LNCaP clone FGC (cell line): ENCODE data around the gene FGF21.
"Not testable (repeated sequence)": the region's sequence is repeated elsewhere in the genome, so short reads cannot be mapped to it uniquely, and the experiment has no call there.

Source experiments
- DNase-seq: peaks from one replicate; pipeline ENCODE4 v3.0.0-alpha.2; 2011; ENCODE audit warnings: low read depth
- H3K4me3 ChIP-seq: 2 replicates; pipeline ENCODE4 v1.5.1; 2011; ENCODE audit warnings: mild to moderate bottlenecking, low read depth, low read length, control low read depth
- TF ChIP-seq, protein P1 (sequence below): IDR thresholded peaks from 2 replicates; pipeline ENCODE4 v1.5.1; 2012; ENCODE audit warnings: mild to moderate bottlenecking; ENCODE audit not compliant: control insufficient read depth, insufficient read depth; ENCODE audit errors: extremely low read depth

The FGF21 gene

DNA sequence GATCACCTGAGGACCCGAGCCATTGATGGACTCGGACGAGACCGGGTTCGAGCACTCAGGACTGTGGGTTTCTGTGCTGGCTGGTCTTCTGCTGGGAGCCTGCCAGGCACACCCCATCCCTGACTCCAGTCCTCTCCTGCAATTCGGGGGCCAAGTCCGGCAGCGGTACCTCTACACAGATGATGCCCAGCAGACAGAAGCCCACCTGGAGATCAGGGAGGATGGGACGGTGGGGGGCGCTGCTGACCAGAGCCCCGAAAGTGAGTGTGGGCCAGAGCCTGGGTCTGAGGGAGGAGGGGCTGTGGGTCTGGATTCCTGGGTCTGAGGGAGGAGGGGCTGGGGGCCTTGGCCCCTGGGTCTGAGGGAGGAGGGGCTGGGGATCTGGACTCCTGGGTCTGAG lies 888 bp downstream of the FGF21 start:
- no peak for DNase-seq
- TF ChIP-seq, protein P1, sequence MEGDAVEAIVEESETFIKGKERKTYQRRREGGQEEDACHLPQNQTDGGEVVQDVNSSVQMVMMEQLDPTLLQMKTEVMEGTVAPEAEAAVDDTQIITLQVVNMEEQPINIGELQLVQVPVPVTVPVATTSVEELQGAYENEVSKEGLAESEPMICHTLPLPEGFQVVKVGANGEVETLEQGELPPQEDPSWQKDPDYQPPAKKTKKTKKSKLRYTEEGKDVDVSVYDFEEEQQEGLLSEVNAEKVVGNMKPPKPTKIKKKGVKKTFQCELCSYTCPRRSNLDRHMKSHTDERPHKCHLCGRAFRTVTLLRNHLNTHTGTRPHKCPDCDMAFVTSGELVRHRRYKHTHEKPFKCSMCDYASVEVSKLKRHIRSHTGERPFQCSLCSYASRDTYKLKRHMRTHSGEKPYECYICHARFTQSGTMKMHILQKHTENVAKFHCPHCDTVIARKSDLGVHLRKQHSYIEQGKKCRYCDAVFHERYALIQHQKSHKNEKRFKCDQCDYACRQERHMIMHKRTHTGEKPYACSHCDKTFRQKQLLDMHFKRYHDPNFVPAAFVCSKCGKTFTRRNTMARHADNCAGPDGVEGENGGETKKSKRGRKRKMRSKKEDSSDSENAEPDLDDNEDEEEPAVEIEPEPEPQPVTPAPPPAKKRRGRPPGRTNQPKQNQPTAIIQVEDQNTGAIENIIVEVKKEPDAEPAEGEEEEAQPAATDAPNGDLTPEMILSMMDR, result no peak
- no peak overlapping the region for H3K4me3 ChIP-seq

- no peak overlapping the region for H3K4me3 ChIP-seq
- DNase-seq, result no peak
Observed at GRCh38 chr19:48756686-48757085, 1.4 kb downstream of the FGF21 start.

DNA sequence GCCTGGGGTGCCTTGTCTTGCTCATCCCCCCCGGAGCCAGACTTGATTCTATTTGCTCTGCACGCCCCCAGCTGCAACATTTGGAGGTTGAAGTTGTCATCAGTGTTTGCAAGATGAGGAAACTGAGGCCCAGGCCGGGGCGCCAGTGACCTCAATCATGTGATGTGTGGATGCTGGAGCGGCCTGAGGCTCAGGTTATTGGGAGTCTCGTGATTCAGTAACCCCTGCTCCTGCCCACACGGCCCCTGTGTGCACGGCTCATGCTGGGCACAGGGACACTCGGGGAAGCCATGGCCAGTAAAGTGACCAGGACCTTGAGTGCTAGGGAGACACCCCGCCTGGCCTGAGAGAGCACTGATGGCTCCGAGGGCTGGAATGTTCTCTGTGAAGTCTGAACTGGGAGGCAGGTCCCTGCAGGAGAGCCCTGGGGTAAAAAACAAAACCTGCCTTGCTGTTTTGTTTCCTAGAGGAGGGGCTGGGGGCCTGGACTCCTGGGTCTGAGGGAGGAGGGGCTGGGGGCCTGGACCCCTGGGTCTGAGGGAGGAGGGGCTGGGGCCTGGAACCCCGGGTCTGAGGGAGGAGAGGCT lies 1.9 kb downstream of the FGF21 start:
- TF ChIP-seq, protein P1, result no peak
- no peak for DNase-seq
- H3K4me3 ChIP-seq, result no peak overlapping the region

More at GRCh38 chr19:48756686-48757085, 1.4 kb downstream of the FGF21 start:
- TF ChIP-seq, protein P1, result no peak

DNA sequence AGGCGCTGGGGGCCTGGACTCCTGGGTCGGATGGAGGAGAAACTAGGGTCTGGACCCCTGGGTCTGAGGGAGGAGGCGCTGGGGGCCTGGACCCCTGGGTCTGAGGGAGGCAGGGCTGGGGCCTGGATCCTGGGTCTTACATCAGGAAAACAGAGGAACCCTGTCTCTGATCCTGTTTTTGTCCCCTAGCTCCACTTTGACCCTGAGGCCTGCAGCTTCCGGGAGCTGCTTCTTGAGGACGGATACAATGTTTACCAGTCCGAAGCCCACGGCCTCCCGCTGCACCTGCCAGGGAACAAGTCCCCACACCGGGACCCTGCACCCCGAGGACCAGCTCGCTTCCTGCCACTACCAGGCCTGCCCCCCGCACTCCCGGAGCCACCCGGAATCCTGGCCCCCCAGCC lies 2.4 kb downstream of the FGF21 start:
- no peak for DNase-seq
- TF ChIP-seq, protein P1, result no peak
- no peak overlapping the region for H3K4me3 ChIP-seq

DNA sequence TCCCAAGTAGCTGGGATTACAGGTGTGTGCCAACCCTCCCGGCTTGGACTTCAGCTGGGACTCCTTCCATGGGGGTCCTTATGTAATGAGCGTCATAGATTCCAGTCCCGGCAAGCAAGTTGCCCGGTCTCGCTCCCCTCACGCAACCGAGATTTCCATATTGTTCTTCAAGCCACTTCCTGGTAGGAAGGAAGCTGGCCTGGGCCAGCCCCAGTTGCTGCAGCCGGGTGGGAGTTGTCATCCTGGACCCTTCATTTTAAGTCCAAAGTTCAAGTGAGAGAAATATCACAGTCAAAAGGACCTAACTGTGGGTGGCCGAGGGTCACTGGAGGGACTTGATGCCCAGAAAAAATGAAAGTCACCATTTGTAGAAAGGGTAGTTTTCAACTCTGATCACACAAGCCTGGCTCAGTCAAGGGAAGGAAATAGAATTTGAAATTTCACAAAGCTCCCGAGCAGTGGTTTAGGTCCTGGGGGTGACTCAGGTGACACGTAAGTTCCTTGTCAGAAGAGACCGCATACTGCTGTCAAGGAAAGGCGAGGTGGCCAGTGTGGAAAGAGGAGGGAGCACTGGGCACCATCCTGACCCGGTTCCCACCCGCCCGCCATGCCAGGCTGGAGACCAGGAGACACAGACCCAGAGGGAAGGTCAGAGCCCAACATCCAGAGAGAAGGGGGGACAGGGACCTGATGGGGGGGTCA lies 5.3 kb downstream of the FGF21 start:
- no peak overlapping the region for H3K4me3 ChIP-seq
- TF ChIP-seq, protein P1, result no peak
- DNase-seq, result no peak

- not testable (repeated sequence) for DNase-seq, H3K4me3 ChIP-seq
Observed at GRCh38 chr19:48765816-48766215, 10.5 kb downstream of the FGF21 start.

DNA sequence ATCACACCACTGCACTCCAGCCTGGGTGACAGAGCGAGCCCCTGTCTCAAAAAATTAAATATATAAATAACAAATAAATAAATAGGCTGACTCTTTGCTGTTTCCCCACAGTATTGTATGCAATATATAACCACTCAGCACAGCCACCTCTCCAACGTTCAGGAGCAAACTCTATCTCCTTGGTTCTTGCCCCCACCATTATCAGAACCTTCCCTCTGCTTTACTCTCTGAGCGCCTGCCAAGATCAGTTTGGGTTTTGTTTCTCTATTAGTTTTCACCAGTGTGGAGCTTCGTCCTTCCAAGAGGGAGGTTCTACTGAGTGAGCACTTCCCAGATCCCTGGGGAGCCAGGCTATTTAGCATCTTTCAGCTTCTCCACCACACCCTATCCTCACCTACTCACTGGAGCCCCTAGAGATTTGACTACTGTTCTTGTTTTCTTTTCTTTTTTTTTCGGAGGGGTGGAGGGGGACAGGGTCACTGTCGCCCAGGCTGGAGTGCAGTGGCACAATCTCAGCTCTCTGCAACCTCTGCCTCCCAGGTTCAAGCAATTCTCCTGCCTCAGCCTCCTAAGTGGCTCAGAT lies 12.9 kb downstream of the FGF21 start:
- DNase-seq, H3K4me3 ChIP-seq: not testable (repeated sequence)
